HFFc6 (cell line): ENCODE measurements around the gene IRGQ. TPM values are rescaled to one million over a fixed set of nuclear protein-coding genes. Genes with fewer than 3 reads are reported as not detected.

ENCODE experiments used
- DNase-seq: peaks from one replicate; pipeline ENCODE4 v3.0.0-alpha.2; 2018
- H3K27ac Mint-ChIP-seq: 2 replicates; pipeline ENCODE4 v1.8.0; 2020; ENCODE audit warnings: mild to moderate bottlenecking, mixed read lengths
- H3K27me3 Mint-ChIP-seq: 2 replicates; pipeline ENCODE4 v1.8.0; 2021; ENCODE audit warnings: mild to moderate bottlenecking, moderate library complexity, mixed read lengths; ENCODE audit not compliant: insufficient read depth
- H3K36me3 Mint-ChIP-seq: 2 replicates; pipeline ENCODE4 v1.8.0; 2021; ENCODE audit warnings: low read depth, mixed read lengths
- H3K4me1 Mint-ChIP-seq: 2 replicates; pipeline ENCODE4 v1.8.0; 2020; ENCODE audit warnings: low read depth, mixed read lengths
- H3K4me3 Mint-ChIP-seq: 2 replicates; pipeline ENCODE4 v1.8.0; 2020; ENCODE audit warnings: mild to moderate bottlenecking, moderate library complexity, mixed read lengths
- H3K9me3 Mint-ChIP-seq: 2 replicates; pipeline ENCODE4 v1.8.0; 2020; ENCODE audit warnings: mild to moderate bottlenecking, mixed read lengths
- CTCF ChIP-seq: fragments of 200-600 bp; sonication (generic); IDR thresholded peaks from 2 replicates; pipeline ENCODE4 v1.5.0; 2021; ENCODE audit warnings: antibody characterized with exemption, mild to moderate bottlenecking
- total RNA-seq, 6 experiments: library from RNA; stranded (reverse); fragmentation: NEBNext Ultra II Directional; extraction: Animal tissue kit (Norgen Biotek cat#: 25700); gene quantifications; 2 replicates in 1 of 6; 3 replicates in 5 of 6; pipeline ENCODE4 v1.2.3, GENCODE V29; 2021

IRGQ gene
- total RNA-seq, 6 experiments from 2014 or later: 19.5 to 24.7 (median 21.2) TPM

DNA sequence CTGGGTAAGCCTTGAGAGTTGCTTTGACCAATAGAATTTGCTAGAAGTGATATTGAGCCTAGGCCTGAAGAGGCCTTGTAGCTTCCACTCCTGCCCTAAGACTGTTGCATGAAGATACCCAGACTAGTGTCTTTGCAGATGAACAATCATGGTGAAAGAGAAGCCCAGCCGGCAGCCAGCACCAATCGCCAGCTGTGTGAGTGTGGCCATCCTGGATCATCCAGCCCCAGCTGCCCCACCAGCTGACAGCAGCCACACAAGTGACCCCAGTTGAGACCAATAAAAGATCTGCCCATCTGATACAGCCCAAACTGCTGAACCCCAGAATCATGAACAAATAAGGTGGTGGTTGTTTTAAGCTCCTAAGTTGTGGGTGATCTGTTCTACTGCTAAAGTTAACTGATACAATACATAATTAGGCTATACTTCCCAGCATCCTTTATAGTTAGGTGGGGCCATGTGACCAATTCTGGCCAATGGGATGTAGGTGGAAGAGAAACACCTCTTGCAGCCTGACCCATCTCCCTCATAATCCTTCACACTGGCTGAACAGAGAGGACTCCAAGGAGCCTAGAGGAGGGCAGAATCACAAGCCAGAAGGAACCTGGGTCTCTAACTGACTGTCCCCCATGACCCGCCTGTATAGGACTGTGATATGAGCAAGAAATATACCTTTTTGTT, 32.9 kb upstream of the IRGQ start:
- no peaks in the 10 kb centered on the region for H3K4me1 Mint-ChIP-seq
- peaks cover 7% of the 10 kb centered on the region for H3K27me3 Mint-ChIP-seq
- no peak overlapping the region for H3K27ac Mint-ChIP-seq
- no peak overlapping the region for H3K4me3 Mint-ChIP-seq
- no peaks in the 10 kb centered on the region for H3K36me3 Mint-ChIP-seq
- DNase-seq: no peak
- H3K9me3 Mint-ChIP-seq: no peaks in the 10 kb centered on the region
- TF ChIP-seq CTCF: no peak

GRCh38 chr19:43626838-43627237, 30.9 kb upstream of the IRGQ start:
- no peak for DNase-seq

GRCh38 chr19:43625918-43626579, 30.1 kb upstream of the IRGQ start:
- H3K27ac Mint-ChIP-seq: no peak overlapping the region
- H3K36me3 Mint-ChIP-seq: no peaks in the 10 kb centered on the region
- peaks cover 2% of the 10 kb centered on the region for H3K27me3 Mint-ChIP-seq
- H3K4me1 Mint-ChIP-seq: no peaks in the 10 kb centered on the region
- no peaks in the 10 kb centered on the region for H3K9me3 Mint-ChIP-seq
- no peak for TF ChIP-seq CTCF
- no peak for DNase-seq
- no peak overlapping the region for H3K4me3 Mint-ChIP-seq

More at GRCh38 chr19:43626838-43627237, 30.9 kb upstream of the IRGQ start:
- H3K4me1 Mint-ChIP-seq: no peaks in the 10 kb centered on the region
- no peaks in the 10 kb centered on the region for H3K36me3 Mint-ChIP-seq
- peaks cover 2% of the 10 kb centered on the region for H3K27me3 Mint-ChIP-seq
- H3K27ac Mint-ChIP-seq: no peak overlapping the region
- no peak for TF ChIP-seq CTCF
- H3K9me3 Mint-ChIP-seq: no peaks in the 10 kb centered on the region
- H3K4me3 Mint-ChIP-seq: no peak overlapping the region

DNA sequence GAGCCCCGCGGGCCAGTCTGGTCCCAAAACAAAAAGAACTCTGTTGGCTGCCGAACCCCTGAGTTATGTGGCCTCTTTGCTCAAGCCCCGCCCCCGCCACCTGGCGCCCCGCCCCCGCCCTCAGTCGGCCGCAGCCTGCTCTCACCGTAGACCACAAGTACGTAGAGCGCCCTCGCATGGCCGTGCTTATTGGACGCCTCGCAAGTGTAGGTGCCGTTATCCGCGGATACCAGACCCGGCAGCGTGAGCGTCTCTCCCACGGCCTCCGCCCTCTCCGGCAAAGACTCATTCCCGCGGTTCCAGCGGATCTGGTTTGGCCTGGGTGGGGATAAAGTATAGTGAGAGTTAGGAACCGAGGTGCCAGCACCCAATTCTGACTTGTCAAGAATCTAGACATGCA, 29.0 kb upstream of the IRGQ start:
- Mint-ChIP-seq H3K9me3 (no peaks in the 10 kb centered on the region), H3K4me3 (no peak overlapping the region), H3K27me3 (peaks cover 2% of the 10 kb centered on the region; the same call in 1 of the 2 replicates), H3K27ac (no peak overlapping the region), H3K4me1 (peaks cover 11% of the 10 kb centered on the region), H3K36me3 (no peaks in the 10 kb centered on the region)
- no peak; the same call in 1 of the 2 replicates for TF ChIP-seq CTCF
- DNase-seq: no peak

DNA sequence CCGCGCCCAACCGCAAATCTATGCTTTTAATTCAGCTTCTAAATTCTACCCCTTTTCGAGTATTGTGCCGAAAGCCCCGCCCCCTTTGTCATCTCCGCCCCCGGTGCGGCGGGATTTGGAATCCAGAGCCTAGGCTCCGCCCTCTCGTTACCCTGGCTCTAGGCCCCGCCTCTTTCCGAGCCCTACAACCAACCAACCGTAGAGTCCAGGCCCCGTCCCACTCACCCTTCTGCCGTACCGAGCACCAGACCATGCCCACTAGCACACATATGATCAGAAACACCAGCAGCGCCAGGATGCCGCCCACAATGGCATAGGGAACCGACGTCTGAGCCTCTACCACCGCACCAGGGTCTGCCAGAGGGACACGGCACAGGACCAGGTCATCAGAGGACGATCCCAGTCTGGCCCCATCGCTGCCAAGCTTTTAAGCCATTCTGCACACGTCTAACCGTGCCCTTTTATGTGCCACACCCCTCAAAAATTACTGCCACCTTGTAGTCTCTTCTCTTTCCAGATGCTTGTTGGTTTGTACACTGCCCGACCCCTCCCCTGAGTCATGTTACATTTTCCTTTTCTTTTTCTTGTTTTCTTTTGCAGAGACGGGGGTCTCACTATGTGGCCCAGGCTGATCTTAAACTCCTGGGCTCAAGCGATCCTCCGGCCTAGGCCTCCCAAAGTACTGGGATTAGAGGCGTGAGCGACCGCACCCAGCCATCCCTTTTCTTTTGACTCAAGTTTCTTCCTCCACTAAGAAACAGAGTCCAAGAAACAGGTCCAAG, 28.1 kb upstream of the IRGQ start:
- Mint-ChIP-seq H3K9me3 (no peaks in the 10 kb centered on the region), H3K27me3 (peaks cover 5% of the 10 kb centered on the region), H3K36me3 (no peaks in the 10 kb centered on the region), H3K27ac (no peak overlapping the region; the same call in 1 of the 2 replicates), H3K4me3 (no peak overlapping the region), H3K4me1 (peaks cover 15% of the 10 kb centered on the region)
- no peak for TF ChIP-seq CTCF
- no peak for DNase-seq
